DND-41 (cell line): ENCODE results near the gene GABRG3.

Experiments
- ATAC-seq: fragments of 200-7000 bp; cut with Tn5 transposase; 3 replicates; pipeline ENCODE4 v1.9.1; 2021; ENCODE audit warnings: low read depth; ENCODE audit not compliant: insufficient read depth
- DNase-seq: peaks from one replicate; pipeline ENCODE4 v3.0.0-alpha.2; 2020
- H2AFZ ChIP-seq: 2 replicates; pipeline ENCODE4 v1.6.0; 2012; ENCODE audit warnings: low read depth, low read length
- H3K27ac ChIP-seq: 2 replicates; pipeline ENCODE4 v1.5.1; 2012; ENCODE audit warnings: low read length, inconsistent platforms
- H3K27me3 ChIP-seq: fragments of 200-600 bp; sonication (generic); 2 replicates; pipeline ENCODE4 v1.6.0; 2012; ENCODE audit warnings: low read length, mild to moderate bottlenecking, inconsistent platforms; ENCODE audit not compliant: insufficient read depth, poor library complexity
- H3K36me3 ChIP-seq: 2 replicates; pipeline ENCODE4 v1.5.1; 2012; ENCODE audit warnings: low read length, inconsistent platforms; ENCODE audit not compliant: insufficient read depth
- H3K4me1 ChIP-seq: 2 replicates; pipeline ENCODE4 v1.5.1; 2012; ENCODE audit warnings: mild to moderate bottlenecking, low read length; ENCODE audit not compliant: insufficient read depth
- H3K4me2 ChIP-seq: 2 replicates; pipeline ENCODE4 v1.6.0; 2012; ENCODE audit warnings: mild to moderate bottlenecking, moderate library complexity, low read length, inconsistent platforms; ENCODE audit not compliant: insufficient read depth
- H3K4me3 ChIP-seq, 2 experiments: fragments of 200-600 bp in 1 of 2; shearing (Covaris generic) in 1 of 2; 2 replicates each; pipeline ENCODE4 v1.5.1; 2012 to 2016; ENCODE audit warnings: inconsistent platforms in 2 of 2, low read length in 2 of 2, mild to moderate bottlenecking in 2 of 2, low read depth in 1 of 2, moderate library complexity in 1 of 2
- H3K79me2 ChIP-seq: 2 replicates; pipeline ENCODE4 v1.6.0; 2012; ENCODE audit warnings: low read length, inconsistent platforms; ENCODE audit not compliant: insufficient read depth
- H3K9ac ChIP-seq: 2 replicates; pipeline ENCODE4 v1.6.0; 2012; ENCODE audit warnings: low read depth, mild to moderate bottlenecking, inconsistent platforms, low read length, moderate library complexity
- H3K9me3 ChIP-seq: 2 replicates; pipeline ENCODE4 v1.5.1; 2012; ENCODE audit warnings: low read length, moderate library complexity, mild to moderate bottlenecking, inconsistent platforms; ENCODE audit not compliant: insufficient read depth, severe bottlenecking
- H4K20me1 ChIP-seq: 2 replicates; pipeline ENCODE4 v1.6.0; 2012; ENCODE audit warnings: low read length; ENCODE audit not compliant: insufficient read depth
- CTCF ChIP-seq: IDR thresholded peaks from 2 replicates; pipeline ENCODE4 v1.5.1; 2012; ENCODE audit warnings: borderline replicate concordance, low read length, moderate library complexity, mild to moderate bottlenecking; ENCODE audit not compliant: poor library complexity, severe bottlenecking; ENCODE audit errors: extremely low read depth
- EZH2 ChIP-seq: IDR thresholded peaks from 3 replicates; pipeline ENCODE4 v1.6.1; 2012; ENCODE audit warnings: borderline replicate concordance, low read depth, mild to moderate bottlenecking, moderate library complexity, low read length, inconsistent platforms; ENCODE audit not compliant: severe bottlenecking

Gene GABRG3

DNA sequence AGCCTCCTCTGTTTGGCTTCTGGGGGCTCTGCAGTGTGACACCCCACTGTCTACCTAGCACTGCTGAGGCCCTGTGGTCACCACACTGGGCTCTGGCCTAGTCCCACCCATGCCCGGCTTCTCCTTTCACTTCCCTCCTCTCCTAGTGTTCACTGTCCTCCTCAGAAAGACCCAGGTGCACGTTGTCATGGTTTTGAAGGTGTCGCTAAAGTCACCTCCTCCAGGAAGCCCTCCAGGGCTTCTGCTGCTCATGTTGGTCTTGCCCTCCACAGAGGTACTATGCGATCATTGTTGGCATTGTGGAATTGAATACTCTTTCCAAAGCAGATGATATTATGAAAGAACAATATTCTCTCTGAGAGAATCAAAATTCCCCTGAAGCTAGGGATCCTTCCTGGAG is 163.5 kb downstream of the GABRG3 start:
- no peak overlapping the region for H3K4me3 ChIP-seq
- no peaks in the 10 kb centered on the region for H4K20me1 ChIP-seq
- H3K27ac ChIP-seq = no peak overlapping the region
- no peaks in the 10 kb centered on the region for H3K4me1 ChIP-seq
- H3K4me2 ChIP-seq = no peak overlapping the region
- ATAC-seq (no peak), DNase-seq (no peak)
- no peaks in the 10 kb centered on the region for H3K79me2 ChIP-seq
- no peaks in the 10 kb centered on the region for H3K27me3 ChIP-seq
- H3K9me3 ChIP-seq = no peaks in the 10 kb centered on the region
- H3K36me3 ChIP-seq = no peaks in the 10 kb centered on the region
- no peak overlapping the region for H3K9ac ChIP-seq
- no peak overlapping the region for H2AFZ ChIP-seq
- TF ChIP-seq CTCF (no peak), EZH2 (no peak)

- Histone ChIP-seq H3K4me2 (no peak overlapping the region), H3K9ac (no peak overlapping the region), H3K27me3 (no peaks in the 10 kb centered on the region), H3K36me3 (no peaks in the 10 kb centered on the region), H3K9me3 (no peaks in the 10 kb centered on the region), H3K4me1 (no peaks in the 10 kb centered on the region), H3K27ac (no peak overlapping the region), H2AFZ (no peak overlapping the region), H3K4me3 (no peak overlapping the region), H4K20me1 (no peaks in the 10 kb centered on the region), H3K79me2 (no peaks in the 10 kb centered on the region)
- ATAC-seq (no peak), DNase-seq (no peak)
- no peak for TF ChIP-seq CTCF
- no peak for TF ChIP-seq EZH2
These were observed 164.2 kb downstream of the GABRG3 start for GRCh38 chr15:27135151-27135550.

- no peaks in the 10 kb centered on the region for H3K79me2 ChIP-seq
- no peak overlapping the region for H2AFZ ChIP-seq
- no peak overlapping the region for H3K4me3 ChIP-seq
- no peak overlapping the region for H3K9ac ChIP-seq
- DNase-seq (no peak), ATAC-seq (no peak)
- H3K36me3 ChIP-seq = no peaks in the 10 kb centered on the region
- no peaks in the 10 kb centered on the region for H3K9me3 ChIP-seq
- H3K27me3 ChIP-seq = no peaks in the 10 kb centered on the region
- TF ChIP-seq CTCF (no peak), EZH2 (no peak)
- H3K27ac ChIP-seq = no peak overlapping the region
- H3K4me2 ChIP-seq = no peak overlapping the region
- H3K4me1 ChIP-seq = no peaks in the 10 kb centered on the region
- H4K20me1 ChIP-seq = no peaks in the 10 kb centered on the region
These were observed 166.1 kb downstream of the GABRG3 start for GRCh38 chr15:27137127-27137526.

- no peak overlapping the region for H3K4me2 ChIP-seq
- H3K9ac ChIP-seq = no peak overlapping the region
- no peaks in the 10 kb centered on the region for H3K4me1 ChIP-seq
- H4K20me1 ChIP-seq = no peaks in the 10 kb centered on the region
- ATAC-seq (no peak), DNase-seq (no peak)
- H3K4me3 ChIP-seq = no peak overlapping the region
- no peak overlapping the region for H3K27ac ChIP-seq
- TF ChIP-seq EZH2 (no peak), CTCF (no peak)
- H3K9me3 ChIP-seq = no peaks in the 10 kb centered on the region
- no peaks in the 10 kb centered on the region for H3K79me2 ChIP-seq
- H3K27me3 ChIP-seq = no peaks in the 10 kb centered on the region
- no peaks in the 10 kb centered on the region for H3K36me3 ChIP-seq
- no peak overlapping the region for H2AFZ ChIP-seq
These were observed 194.6 kb downstream of the GABRG3 start for GRCh38 chr15:27165590-27165989.
